ENCODE measurements around the gene DCDC2C. TPM values are rescaled to one million over a fixed set of nuclear protein-coding genes. Genes with fewer than 3 reads are reported as not detected.
"Not testable (repeated sequence)": the region's sequence is repeated elsewhere in the genome, so short reads cannot be mapped to it uniquely, and the experiment has no call there.

The DCDC2C gene
- total RNA-seq, 2 donors from 2014 or later, result not detected

DNA sequence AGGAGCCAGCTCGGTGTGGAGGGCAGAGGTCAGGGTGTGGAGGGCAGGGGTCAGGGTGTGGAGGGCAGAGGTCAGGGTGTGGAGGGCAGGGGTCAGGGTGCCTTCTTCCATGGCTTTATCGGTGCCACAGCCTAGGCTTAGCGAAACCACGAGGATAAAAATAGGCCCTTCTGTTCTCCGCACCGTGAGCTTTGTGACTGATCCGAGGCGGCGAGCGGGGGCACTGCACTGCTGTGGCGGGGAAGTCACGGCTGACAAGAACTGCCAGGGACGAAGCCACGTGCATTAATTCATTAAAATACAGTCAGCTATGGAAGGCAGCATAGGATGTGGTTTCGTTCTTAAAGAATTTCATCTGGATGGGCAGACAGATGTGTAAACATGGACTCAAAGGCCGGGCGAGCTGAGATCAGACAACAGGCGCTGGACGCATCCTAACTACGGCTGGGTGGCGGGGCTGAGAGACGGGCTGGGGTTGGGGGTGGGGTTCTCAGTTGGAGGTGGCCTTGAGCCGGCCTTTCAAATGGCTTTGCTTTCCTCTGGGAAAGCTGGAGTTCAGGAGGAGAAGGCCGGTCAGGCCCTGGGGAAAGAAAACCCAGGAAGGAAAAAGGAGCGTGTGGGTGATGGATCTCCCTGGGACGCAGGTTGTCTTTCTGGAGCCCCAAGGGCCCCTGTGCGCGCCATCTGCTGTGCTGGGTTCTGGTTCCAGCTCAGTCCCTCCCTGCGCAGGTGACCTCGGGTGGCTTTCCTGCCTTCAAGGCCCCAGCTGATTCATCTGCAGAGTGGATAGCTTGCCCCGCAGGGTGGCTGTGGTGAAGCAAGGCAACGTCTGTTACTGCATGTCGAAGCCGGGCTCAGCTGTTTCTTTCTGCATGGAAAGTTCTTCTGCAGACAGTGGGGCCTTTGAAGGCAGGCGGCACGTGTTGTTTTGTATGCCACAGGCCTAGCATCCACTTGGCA lies 46.3 kb upstream of the DCDC2C start:
- no peak overlapping the region for H3K4me3 ChIP-seq
- no peaks in the 10 kb centered on the region for H3K4me1 ChIP-seq
- H3K27me3 ChIP-seq, result no peaks in the 10 kb centered on the region
- TF ChIP-seq, protein P1, sequence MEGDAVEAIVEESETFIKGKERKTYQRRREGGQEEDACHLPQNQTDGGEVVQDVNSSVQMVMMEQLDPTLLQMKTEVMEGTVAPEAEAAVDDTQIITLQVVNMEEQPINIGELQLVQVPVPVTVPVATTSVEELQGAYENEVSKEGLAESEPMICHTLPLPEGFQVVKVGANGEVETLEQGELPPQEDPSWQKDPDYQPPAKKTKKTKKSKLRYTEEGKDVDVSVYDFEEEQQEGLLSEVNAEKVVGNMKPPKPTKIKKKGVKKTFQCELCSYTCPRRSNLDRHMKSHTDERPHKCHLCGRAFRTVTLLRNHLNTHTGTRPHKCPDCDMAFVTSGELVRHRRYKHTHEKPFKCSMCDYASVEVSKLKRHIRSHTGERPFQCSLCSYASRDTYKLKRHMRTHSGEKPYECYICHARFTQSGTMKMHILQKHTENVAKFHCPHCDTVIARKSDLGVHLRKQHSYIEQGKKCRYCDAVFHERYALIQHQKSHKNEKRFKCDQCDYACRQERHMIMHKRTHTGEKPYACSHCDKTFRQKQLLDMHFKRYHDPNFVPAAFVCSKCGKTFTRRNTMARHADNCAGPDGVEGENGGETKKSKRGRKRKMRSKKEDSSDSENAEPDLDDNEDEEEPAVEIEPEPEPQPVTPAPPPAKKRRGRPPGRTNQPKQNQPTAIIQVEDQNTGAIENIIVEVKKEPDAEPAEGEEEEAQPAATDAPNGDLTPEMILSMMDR (IDR thresholded peaks at IDR 0.05), result no peak
- no peak overlapping the region for H3K27ac ChIP-seq
- H3K36me3 ChIP-seq, result no peaks in the 10 kb centered on the region
- no peak for DNase-seq
- H3K9ac ChIP-seq (ENCODE audit: low read depth in 2 of 2, low read length in 2 of 2), result no peak overlapping the region
- intact Hi-C loops (cut with DNase I), result loop anchor here (10.0 kb wide), 2 partner anchors 232 to 1772 kb away; no protein-coding TSS in a partner anchor
- H3K9me3 ChIP-seq, result no peaks in the 10 kb centered on the region

DNA sequence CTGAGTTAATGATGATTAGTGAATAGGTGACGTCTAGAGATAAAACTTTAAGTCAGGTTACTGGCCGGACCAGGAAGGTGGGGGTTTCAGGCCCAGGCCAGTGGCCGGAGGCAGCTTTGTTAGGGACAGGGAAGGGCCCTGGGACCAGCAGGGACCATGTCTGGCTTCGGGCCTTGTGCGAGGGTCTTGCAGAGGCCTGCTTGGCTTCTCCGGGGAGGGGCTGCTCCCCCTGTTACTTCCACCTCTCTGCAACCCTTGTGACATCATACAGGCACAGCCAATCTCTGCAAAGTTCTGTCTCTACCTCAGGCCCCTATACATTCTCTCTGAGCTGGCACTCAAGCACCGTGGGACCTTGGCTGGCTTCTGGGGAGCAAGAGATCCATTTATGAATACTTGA lies 45.5 kb upstream of the DCDC2C start, which contains the start of gene ALLC:
ALLC (plus strand) TSS at position 320 of the 400 bp plus-strand sequence. CDS start 12,958 bp downstream, outside the sequence.
- DNase-seq, result no peak
- no peaks in the 10 kb centered on the region for H3K4me1 ChIP-seq
- no peak within 1 kb of the TSS for H3K9ac ChIP-seq (ENCODE audit: low read depth in 2 of 2, low read length in 2 of 2)
- H3K9me3 ChIP-seq, result no peaks in the 10 kb centered on the region
- intact Hi-C loops (cut with DNase I), result loop anchor here (10.0 kb wide), 2 partner anchors 233 to 1773 kb away; no protein-coding TSS in a partner anchor
- H3K27ac ChIP-seq, result no peak within 1 kb of the TSS
- H3K36me3 ChIP-seq, result no peaks in the 10 kb centered on the region
- no peaks in the 10 kb centered on the region for H3K27me3 ChIP-seq
- no peak within 1 kb of the TSS for H3K4me3 ChIP-seq
- TF ChIP-seq, protein P1 (IDR thresholded peaks at IDR 0.05), result no peak

DNA sequence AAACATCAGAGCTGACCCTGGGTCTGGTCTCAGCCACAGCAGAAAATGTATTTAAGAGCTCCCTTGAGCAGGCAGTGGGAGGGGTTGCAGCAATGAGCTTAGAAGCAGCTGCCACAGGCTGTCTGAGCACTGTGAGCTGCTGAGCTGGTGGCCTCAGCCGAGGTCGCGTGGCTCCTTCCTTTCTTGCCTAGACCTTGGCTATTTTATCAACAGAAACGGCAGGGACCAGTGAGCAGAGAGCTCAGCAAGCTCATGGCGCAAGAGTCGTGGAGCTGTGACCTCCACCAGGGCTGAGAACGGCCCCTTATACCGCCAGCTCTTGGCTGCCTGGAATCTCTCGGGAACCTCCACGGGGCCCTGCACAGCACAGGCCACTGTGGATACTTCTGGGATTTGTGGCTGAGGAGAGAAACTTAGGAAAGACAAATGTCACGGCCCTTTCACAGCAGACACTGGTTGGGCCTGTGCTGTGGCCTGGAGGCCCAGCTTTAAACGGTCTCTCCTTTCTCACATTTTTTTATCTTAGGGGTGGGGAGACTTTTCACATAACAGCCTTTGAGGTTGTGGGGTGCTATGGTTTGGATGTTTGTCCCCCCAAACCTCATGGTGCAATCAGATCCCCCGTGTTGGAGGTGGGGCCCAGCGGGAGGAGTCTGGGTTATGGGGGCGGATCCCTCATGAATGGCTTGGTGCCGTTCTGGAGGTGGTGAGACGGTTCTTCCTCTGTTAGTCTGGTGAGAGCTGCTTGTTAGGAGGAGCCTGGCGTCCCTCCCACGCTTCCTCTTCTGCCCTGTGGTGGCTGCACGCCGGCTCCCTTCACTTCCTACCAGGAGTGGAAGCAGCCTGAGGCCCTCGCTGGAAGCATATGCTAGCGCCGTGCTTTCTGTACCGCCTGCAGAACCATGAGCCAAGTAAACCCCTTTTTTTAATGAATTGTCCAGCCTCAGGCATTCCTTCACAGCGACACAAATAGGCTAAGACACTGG lies 43.6 kb upstream of the DCDC2C start:
- Histone ChIP-seq H3K27me3 (no peaks in the 10 kb centered on the region), H3K4me3 (no peak overlapping the region), H3K36me3 (no peaks in the 10 kb centered on the region), H3K4me1 (no peaks in the 10 kb centered on the region), H3K9me3 (no peaks in the 10 kb centered on the region), H3K9ac (ENCODE audit: low read depth in 2 of 2, low read length in 2 of 2) (no peak overlapping the region), H3K27ac (no peak overlapping the region)
- intact Hi-C loops (cut with DNase I), result loop anchor here (10.0 kb wide), 2 partner anchors 235 to 1775 kb away; no protein-coding TSS in a partner anchor
- TF ChIP-seq, protein P1 (IDR thresholded peaks at IDR 0.05), result no peak
- DNase-seq, result no peak

DNA sequence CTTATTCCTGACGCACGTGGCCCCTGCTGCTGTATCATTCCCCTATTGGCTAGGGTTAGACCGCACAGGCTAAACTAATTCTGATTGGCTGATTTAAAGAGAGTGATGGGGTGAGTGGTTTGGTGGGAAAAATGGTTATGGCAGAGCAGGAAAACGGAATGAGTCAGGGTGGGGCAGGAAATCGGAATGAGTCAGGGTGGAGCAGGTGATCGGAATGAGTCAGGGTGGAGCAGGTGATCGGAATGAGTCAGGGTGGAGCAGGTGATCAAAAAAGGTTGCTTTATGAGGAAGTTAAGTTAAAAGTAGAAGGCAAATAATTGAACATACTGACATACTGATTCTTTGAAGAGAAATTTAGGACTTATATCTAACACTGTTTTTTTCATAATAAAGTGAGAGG lies 42.7 kb upstream of the DCDC2C start:
- H3K27ac ChIP-seq; H3K4me1 ChIP-seq; H3K36me3 ChIP-seq; DNase-seq; H3K9me3 ChIP-seq; intact Hi-C loops (cut with DNase I); H3K4me3 ChIP-seq; H3K27me3 ChIP-seq; H3K9ac ChIP-seq (ENCODE audit: low read depth in 2 of 2, low read length in 2 of 2): not testable (repeated sequence)

DNA sequence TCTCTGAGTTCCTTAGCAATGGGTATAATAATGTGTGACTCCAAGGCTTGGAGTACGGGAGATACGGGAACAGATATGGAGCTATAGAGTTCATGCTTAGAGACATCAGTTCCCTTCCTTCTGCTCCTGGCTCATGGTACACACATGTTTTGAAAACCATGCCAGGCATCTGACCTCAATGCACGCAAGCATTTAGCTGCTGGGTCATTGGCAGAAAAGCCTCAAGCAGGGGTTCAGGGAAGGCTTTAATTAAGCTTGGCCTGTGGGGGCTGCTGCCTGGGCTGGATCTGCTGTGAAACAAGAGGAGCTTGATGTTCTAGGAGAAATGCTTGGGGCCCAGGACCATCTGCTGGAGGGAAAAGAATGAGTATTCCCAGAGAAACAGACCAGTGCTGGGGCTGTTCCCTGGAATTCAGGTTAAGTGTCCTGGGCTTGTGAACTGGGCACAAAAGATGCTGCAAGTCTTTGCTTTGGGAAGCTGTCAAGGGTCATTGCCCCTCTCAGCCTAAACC lies 42.2 kb upstream of the DCDC2C start:
- intact Hi-C loops (cut with DNase I), result no loop called here
- Histone ChIP-seq H3K36me3 (no peaks in the 10 kb centered on the region), H3K27ac (no peak overlapping the region), H3K9me3 (no peaks in the 10 kb centered on the region), H3K27me3 (no peaks in the 10 kb centered on the region), H3K9ac (ENCODE audit: low read depth in 2 of 2, low read length in 2 of 2) (no peak overlapping the region), H3K4me3 (no peak overlapping the region), H3K4me1 (no peaks in the 10 kb centered on the region)
- TF ChIP-seq, protein P1 (IDR thresholded peaks at IDR 0.05), result no peak
- DNase-seq, result no peak
